ENCODE data around the gene ARHGEF7.

DNA sequence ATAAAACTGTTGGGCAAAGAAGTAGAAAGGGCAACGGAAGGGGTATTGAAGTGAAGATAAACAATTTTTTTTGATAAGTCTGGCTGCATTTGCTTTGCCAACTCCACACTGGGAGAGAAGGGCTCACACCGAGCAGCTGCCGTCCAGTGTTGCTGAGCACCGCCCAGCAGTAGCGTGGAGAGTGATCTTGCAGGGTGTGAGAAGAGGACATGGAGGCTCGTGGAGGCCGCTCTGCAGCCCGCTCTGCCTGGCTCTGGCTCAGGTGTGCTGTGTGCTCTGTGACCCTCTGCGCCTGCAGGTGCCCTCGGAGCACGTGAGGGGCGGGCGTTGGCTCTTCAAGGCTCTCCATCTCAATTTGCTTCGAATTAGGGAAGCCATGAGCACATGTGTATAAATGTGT lies 169.5 kb downstream of the ARHGEF7 start:
- TF ChIP-seq CTCF (IDR thresholded peaks at IDR 0.05) (no peak), POLR2A (IDR thresholded peaks at IDR 0.05) (no peak)

Data from thyroid gland (tissue), 4 donors.